GM18508 (cell line): ENCODE results near the gene CCDC8.
"Not testable (repeated sequence)": the region's sequence is repeated elsewhere in the genome, so short reads cannot be mapped to it uniquely, and the experiment has no call there.

Experiments used
- ATAC-seq: cut with Tn5 transposase; IDR thresholded peaks from one replicate; pipeline ENCODE4 v1.9.1; 2021; ENCODE audit warnings: moderate number of reproducible peaks; ENCODE audit not compliant: insufficient read depth, unreplicated experiment

The CCDC8 gene

DNA sequence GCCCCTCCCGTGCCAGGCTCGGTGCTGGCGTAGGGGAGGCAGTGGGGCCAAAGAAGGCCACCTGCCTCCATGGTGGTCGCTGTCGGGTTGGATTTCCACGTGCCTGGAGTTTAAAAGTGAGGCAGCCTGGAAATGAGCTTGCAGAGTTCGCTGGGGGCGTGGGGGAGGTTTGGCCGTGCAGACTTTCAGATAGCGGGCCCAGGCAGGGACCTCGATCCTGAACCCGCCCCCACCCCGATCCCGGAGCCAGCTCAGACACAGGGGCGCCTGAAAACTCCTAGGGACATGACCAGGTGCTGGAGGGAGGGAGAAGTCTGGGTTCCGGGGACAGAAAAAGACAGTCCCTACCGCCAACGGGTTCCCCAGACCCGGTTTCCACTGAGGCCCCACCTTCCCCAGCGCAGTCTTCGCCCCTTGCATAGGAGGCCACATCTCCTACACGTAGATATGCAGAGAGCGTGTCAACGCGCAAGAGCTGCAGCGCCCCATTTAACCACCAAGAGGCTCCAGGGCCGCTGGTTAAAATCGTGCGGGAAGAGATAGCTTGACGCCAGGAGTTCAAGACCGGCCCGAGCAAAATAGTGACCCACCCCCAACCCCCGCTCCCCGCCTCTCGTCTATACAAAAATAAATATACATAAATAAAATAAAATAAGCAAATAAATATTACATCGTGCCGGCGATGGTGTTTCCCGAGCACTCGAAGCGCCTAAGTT is 8.5 kb downstream of the CCDC8 start:
- no peak for ATAC-seq

DNA sequence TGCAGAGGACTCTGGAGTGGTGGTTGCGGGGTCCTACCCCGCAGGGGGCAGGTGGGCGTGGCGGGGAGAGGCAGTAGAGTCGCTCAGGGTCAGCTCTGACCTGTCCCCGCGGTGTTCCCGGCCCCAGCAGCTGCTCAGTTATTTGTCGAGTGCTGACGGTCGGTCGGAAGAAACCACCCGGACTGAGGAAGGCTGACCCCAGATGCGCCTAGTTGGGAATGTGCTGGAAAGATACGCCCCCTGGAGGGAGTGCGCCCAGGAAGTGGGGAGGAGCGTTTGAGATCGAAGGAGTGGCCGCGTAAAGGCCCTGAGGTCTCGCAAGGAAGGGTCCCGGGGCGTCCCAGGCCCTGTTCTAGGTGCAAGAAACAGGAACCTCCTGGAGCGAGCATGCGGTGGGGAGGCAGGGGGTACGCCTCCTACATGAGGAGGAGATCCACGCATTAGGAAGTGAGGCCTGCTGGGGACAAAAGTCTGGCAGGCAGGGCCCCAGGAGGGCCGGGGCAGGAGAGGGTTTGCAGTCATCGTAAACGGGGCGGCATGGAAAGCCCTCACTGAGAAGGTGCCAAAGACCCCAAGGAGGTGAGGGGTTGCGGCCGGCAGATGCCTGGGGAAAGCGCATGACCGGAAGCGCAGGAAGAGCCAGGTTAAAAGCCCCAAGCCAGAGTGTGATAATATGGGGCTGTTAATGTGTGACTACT is 9.2 kb downstream of the CCDC8 start:
- no peak for ATAC-seq

DNA sequence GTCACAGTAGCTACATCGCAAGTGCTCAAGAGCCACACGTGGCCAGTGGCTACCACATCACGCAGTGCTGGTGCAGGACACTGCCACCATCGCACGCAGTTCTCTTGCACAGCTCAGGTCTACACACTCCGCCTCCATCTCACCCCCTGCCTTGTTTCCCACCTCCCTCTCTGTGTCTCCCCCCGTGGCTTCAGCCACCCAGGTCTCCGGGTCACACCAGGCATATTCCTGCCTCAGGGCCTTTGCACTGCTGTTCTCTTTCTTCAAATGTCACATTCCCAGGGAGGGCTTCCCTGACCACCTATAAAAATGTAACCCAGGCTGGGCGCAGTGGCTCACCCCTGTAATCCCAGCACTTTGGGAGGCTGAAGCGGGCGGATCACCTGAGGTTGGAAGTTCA is 10.6 kb downstream of the CCDC8 start:
- no peak for ATAC-seq

DNA sequence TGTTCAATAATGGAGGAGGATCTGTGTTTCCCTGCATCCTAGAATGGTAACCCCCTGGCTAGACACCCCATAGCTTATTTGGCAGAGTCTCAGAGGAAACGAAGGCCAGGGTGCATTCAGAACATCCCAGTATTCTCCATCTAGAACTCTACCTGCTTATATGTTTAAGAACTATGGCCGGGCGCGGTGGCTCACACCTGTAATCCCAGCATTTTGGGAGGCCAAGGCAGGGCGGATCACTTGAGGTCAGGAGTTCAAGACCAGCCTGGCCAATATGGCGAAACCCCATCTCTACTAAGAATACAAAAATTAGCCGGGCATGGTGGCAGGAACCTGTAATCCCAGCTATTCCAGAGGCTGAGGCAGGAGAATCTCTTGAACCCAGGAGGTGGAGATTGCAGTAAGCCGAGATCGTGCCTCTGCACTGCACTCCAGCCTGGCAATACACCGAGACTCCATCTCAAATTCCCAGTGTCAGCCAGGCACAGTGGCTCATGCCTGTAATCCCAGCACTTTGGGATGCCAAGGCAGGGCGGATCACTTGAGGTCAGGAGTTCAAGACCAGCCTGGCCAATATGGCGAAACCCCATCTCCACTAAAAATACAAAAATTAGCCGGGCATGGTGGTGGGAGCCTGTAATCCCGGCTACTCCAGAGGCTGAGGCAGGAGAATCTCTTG is 15.4 kb downstream of the CCDC8 start:
- not testable (repeated sequence) for ATAC-seq

DNA sequence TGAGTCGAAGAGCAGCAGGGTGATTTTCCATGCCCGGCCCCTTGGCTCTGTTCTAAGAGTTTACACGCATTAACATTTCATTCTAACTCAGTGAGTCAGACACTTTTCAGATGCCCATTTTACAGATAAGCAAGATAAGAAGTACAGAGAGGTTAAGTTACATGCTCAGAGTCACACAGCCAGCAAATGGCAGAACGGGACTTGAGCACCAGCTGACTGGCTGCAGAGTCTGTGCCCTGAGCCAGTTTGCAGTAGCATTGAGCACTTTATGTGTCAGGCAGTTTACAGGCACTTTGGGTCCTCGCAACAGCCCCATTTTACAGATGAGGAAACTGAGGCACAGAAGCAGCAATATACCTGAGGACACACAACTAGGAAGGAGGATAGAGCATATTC is 19.0 kb downstream of the CCDC8 start:
- no peak for ATAC-seq

DNA sequence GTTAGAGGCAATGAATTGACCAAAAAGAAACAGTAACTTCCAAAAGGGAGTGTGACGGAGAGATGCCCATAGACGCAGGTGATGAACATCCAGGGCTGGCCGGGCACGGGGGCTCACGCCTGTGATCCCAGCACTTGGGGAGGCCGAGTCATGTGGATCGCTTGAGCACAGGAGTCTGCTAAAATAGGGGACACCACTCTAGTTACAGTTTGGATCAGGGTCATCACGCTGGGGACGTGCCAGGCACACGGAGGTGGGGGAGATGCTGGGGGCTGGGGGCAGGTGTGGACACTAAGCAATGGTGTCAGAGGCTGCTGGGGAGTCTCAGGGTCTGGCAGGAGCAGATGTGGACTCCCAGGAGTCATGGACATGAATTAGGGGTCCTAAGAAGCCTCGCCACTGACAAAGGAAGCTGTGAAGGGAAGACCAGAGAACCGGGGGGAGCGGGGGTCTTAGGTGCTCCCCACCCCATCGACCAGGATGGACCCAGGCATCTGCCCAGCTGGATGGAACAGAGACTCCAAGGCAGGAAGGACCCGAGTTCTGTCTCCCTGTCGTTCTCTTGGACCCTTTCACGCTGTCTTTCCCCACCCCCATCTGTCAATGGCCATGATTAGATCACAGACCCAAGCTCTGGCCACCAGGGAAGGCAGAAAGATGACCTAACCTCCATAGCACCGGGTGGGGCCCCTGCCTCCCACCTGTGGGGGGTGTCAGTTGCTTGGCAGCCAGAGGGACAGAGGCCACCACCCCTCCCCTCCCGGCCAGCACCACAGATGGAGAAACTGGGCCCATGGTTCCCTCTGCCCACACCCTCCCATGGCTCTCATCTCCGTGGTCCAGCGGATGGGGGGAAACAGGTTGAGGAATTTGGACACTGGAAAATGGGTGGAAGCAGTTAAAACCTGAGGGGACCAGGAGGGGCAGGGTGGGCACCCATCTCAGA is 19.6 kb downstream of the CCDC8 start:
- no peak for ATAC-seq

DNA sequence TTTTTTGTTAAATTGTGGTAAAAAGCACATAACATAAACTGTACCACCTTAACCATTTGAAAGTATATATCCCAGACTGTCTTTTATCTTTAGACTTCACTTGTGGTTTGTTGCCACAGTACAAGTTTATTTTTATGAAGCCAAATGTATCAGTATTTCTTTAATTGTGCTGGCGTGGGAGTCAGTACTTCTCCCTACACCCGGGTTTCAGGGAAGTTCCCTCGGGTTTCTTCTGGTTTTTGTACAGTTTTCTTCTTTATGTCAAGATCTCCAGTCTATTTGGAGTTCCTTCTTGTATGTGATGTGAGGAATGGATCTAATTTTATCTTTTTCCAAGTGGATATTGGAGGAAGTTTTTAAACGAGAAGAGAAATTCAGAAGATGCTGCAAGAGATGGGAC is 20.5 kb downstream of the CCDC8 start:
- ATAC-seq: no peak

DNA sequence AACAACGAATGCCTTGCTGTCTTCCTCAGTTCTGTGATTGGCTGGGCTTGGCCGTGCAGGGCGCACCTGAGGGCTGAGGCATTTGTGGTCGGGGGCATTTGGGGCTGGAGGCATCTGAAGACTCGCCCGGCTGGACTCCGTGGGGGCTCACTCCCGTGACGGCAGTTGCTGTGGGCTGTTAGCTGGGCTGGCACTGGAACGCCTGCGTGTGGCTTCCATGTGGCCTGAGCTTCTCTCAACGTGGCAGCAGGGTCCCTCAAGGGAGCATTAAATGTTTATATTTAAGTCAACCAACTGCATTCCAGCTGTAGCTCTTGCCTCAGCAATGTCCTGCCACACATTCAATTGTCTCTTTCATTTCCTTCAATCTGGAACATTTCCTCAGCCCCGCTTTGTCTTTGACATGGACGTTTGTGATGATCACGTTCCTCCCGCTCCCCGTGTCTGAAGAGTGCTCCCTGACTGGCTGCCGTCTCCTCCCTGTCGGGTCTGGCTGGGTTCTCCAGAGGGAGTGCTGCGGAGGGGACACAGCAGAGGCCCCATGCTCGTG is 21.0 kb downstream of the CCDC8 start:
- ATAC-seq: no peak

DNA sequence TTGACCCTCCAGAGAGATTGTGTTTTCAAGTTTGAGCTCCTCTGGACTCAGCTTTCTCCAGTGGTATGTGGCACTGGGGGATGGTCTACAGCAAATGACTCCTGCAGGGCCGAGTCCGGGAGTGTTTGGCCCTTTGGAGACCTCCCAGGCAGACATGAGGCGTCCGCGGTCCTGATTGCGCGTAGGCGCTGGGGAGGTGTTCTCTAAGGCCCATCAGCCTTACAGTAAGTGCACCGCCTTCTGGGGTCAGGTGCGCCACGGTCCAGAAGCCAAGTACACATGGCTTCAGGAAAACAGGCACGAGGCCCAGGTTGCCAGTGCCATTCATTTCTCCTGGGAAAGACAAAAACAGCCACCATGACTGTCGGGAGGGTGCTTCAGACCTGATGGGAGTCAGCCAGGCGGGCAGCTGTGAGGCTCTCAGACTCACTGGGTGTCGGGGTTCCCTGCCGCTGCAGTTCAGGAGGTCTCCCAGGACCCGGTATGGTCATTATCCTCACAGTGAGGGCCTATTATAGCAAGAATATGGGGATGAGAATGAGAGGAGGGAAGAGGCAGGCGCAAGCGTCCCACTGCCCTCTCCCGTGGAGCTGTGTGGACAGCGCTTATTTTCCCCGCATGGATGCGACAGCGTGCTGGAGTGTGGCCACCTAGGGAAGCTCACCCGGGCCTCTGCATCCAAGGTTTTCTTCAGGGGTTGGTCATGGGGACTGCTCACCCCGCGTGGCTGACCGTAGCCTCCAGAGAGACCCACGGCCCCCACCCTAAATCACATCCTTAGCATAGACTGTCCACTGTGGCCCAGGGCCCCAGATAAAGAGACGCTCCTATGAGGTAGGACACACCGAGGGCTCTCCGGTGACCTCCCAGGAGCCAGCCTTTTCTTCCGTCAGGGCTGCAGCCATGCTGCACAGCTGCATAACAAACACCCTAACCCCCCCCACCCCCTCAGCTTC is 21.8 kb downstream of the CCDC8 start:
- no peak for ATAC-seq

DNA sequence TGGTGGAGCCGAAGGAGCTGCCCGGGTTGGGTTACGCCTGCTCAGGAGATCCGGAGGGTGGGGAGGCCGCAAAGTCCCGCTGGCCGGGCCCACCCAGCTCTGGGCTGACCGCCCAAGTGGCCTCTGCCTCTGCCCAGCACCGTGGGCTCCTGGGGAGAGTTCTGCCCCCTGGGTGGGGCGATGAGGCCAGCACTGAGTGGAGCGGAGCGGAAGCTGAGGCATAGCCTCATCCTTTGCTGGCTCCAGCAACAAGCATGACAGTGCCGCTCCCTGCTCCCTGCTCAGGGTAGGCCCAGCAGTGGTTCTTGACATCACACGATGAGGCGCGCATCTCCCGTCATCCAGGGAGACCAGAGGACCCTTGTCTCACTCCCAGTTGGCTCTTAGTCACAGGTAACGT is 22.5 kb downstream of the CCDC8 start:
- no peak for ATAC-seq

DNA sequence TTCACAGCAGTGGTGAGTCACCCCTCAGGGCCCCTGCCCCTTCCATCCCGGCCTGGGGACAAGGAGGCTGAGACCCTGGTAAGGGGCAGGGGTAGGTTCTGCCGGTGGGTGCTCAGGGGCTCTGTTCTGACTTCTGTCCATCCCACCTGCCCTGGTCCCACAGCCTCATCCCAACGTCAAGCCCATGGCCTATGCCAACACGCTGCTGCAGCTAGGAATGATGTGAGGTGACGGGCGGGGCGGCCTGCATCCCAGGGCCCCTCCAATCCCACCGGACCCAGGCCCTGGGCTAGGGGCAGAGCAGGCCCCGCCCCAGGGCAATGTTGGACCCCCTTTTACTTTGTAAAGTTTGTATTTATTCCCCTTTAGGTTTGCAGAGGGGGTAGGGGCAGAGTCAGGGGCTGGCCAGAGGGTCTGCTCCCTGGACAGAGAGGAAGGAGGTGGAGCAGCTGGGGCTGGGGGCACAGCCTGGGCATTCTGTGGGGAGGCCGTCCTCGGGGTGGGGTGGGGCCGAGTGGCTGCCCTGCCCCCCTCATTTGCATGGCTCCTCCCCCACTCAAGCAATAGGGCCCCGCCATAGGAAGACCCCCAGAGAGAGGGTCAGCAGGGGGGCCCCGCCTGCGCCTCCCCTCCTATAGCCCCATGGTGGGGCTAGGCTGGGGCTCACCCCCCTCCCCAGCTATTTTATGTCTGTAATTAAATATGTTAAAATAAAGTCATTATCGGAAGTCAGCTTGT is 23.1 kb downstream of the CCDC8 start:
- no peak for ATAC-seq

DNA sequence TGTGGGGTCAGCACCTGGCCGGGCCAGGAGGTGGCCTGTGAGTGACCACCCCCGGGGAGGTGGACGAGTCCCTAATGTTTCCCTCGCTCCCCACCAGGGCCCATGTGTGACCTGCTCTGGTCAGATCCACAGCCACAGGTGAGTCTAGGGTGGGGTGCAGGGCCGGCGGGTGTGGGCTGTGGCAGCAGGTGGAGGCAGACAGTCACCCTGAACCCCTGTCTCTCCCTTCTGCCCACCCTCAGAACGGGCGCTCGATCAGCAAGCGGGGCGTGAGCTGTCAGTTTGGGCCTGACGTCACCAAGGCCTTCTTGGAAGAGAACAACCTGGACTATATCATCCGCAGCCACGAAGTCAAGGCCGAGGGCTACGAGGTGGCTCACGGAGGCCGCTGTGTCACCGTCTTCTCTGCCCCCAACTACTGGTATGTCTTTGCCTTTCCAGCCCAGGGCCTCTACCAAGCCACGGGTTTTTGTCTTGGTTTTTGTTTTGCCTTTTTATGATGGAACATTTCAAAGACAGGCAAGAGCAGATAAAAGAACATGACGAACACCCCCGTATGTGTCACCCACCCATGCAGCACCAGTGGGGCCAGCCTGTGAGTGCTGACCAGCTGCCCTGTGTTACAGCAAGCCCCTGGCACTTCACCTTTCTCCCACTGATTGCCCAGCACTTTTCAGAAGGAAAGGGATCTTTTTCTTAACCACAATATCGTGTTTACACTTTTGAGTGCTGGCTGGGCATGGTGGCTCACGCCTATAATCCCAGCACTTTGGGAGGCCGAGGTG is 24.9 kb downstream of the CCDC8 start:
- no peak for ATAC-seq

DNA sequence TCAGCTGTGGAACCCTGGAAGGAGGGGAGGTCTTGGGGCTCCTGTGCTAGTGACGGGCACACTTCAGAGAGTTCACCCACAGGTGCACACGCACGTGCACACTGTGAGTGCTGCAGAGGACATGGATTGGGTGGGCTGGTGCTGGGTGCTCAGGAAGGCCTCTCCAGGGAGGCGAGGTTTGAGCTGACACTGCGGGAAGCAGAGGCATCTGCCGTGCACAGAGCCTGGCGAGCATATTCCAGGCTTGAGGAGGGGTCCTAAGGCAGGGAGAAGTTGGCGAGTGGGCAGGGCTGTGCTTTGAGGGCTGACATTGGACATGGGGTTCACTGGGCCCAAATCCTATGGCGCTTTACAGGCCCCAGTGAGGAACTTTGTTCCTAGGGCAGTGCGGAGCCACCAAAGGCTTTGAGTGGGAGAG is 25.6 kb downstream of the CCDC8 start:
- ATAC-seq: no peak

DNA sequence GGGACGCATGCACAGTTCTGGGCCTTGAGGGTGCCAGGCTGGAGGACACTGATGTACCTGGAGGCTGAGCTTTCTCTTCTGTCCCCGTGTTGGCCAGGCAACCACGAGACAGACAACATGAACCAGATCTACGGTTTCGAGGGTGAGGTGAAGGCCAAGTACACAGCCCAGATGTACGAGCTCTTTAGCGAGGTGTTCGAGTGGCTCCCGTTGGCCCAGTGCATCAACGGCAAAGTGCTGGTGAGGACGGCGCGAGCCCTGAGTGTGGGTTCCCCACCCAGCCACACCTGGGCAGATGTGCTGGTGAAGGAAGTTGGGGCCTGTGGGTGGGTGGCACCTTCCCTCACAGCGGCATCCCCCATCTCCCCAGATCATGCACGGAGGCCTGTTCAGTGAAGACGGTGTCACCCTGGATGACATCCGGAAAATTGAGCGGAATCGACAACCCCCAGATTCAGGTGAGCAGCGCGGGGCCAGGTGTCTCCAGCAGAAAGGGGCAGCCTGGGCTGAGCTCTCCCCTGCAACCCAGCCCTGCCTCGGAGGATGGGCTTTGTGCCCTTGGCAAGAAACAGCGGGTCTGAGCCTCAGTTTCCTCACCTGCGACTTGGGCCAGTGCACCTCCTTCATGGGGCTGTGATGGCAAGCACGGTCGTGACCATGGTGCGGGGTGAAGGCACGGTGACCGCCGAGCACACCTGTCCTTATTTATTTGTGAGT is 26.2 kb downstream of the CCDC8 start:
- ATAC-seq: no peak

DNA sequence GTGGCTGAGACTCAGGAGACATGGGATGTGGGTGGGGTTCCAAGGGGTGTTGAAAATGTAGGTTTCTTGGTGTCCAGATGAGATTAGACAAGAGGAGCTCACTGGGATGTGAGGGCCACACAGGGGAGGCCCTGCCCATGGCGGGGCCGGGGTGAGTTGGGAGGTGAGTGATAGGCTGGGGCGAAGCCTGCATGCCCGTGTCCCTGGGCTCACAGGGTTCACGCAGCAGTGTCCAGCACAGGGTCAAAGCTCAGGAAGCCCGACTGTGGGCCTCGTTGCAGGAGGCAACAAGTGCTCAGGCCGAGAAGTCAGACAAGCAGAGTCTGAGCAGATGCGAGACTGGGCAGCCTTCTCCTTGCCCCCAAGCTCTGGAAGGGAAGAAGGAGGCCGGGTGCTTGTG is 27.2 kb downstream of the CCDC8 start:
- no peak for ATAC-seq

DNA sequence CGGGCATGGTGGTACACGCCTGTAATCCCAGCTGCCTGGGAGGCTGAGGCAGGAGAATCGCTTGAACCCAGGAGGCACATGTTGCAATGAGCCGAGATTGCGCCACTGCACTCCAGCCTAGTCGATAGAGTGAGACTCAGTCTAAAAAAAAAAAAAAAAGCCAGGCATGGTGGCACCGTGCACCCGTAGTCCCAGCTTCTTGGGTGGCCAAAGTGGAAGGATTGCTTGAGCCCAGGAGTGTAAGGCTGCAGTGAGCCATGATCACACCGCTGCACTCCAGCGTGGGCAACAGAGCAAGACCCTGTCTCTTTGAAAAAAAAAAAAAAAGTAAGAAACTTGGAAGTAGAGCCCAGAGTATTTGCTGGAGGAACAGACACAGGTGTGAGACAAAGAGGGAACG is 27.7 kb downstream of the CCDC8 start:
- ATAC-seq: no peak

DNA sequence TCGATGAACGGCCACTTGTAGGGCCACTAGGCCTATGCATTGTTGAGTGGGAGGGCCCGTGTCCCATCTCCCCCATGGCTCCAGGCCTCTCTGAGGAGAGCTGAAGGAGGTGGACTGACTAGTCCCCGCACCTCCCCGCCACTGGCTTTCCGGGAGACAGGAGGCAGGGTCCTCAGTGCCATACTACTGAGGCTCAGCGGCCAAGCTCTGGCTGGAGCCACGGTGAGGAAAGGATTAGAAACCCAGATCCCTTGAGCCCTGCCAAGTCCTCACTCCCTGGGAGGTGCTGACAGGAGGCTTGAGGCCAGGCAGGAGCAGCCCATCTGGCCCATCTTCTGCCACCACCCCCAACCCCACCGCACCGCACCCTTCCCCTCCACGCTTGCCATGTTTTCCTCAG is 29.0 kb downstream of the CCDC8 start:
- ATAC-seq: no peak
